HFF-Myc (cell line): ENCODE measurements around the gene BTNL9.

Experiments used
- DNase-seq: peaks from one replicate; pipeline ENCODE4 v3.0.0-alpha.2; 2011; ENCODE audit warnings: low read depth; ENCODE audit errors: extremely low read depth
- H3K4me3 ChIP-seq: replicated peaks from 2 replicates; pipeline ENCODE4 v1.5.1; 2011; ENCODE audit warnings: low read depth, mild to moderate bottlenecking, control low read depth, low read length
- TF ChIP-seq, protein P1 (sequence below): IDR thresholded peaks from 2 replicates; pipeline ENCODE4 v1.5.1; 2012; ENCODE audit warnings: mild to moderate bottlenecking, low read depth, low read length, control low read depth; ENCODE audit errors: missing control alignments

Gene BTNL9

GRCh38 chr5:181076920-181077319 is 36.9 kb downstream of the BTNL9 start:
- DNase-seq = no peak
- TF ChIP-seq, protein P1, sequence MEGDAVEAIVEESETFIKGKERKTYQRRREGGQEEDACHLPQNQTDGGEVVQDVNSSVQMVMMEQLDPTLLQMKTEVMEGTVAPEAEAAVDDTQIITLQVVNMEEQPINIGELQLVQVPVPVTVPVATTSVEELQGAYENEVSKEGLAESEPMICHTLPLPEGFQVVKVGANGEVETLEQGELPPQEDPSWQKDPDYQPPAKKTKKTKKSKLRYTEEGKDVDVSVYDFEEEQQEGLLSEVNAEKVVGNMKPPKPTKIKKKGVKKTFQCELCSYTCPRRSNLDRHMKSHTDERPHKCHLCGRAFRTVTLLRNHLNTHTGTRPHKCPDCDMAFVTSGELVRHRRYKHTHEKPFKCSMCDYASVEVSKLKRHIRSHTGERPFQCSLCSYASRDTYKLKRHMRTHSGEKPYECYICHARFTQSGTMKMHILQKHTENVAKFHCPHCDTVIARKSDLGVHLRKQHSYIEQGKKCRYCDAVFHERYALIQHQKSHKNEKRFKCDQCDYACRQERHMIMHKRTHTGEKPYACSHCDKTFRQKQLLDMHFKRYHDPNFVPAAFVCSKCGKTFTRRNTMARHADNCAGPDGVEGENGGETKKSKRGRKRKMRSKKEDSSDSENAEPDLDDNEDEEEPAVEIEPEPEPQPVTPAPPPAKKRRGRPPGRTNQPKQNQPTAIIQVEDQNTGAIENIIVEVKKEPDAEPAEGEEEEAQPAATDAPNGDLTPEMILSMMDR = no peak
- H3K4me3 ChIP-seq = no peak overlapping the region

DNA sequence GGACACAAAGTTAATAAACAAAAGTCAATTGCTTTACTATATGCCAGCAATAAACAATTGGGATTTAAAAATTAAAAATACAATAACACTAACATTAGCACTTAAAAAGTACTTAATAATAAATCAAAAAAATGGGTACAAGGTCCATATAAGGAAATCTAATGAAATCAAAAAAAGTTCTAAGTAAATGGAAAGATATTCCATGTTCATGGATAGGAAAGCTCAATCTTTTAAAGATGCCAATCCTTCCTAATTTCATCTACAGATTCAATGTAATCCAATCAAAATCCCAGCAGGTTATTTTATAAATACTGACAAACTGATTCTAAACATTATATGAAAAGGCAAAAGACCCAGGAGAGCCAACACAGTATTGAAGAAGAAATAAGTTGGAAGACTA is 41.9 kb downstream of the BTNL9 start:
- TF ChIP-seq, protein P1 = no peak
- H3K4me3 ChIP-seq = no peak overlapping the region
- DNase-seq = no peak

GRCh38 chr5:181084621-181085195 is 44.6 kb downstream of the BTNL9 start:
- H3K4me3 ChIP-seq = no peak overlapping the region
- TF ChIP-seq, protein P1 = no peak
- DNase-seq = no peak

GRCh38 chr5:181086026-181086883 is 46.2 kb downstream of the BTNL9 start:
- no peak overlapping the region for H3K4me3 ChIP-seq
- DNase-seq = no peak
- TF ChIP-seq, protein P1 = no peak

- H3K4me3 ChIP-seq = no peak overlapping the region
- TF ChIP-seq, protein P1 = no peak
- no peak for DNase-seq
Observed at GRCh38 chr5:181086884-181087205, 46.8 kb downstream of the BTNL9 start.

DNA sequence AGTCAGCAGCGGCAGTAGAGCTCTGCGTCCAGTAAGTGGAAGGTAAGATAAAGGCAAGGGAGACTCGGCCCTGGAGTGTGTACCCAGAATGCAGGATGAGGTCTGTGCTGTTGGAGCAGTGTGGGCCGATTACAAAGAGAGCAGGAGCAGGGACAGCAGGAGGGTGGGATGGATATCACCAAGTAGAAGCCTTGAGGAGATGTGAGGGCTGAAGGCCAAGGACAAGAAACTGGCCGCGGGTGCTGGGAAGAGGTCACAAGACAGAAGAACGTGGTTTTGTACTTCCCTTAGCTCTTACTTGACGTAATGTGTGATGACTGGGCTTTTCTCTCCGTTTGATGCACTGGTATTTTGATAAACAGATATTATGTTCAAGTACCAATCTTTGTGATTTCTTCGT is 47.2 kb downstream of the BTNL9 start:
- H3K4me3 ChIP-seq = no peak overlapping the region
- no peak for DNase-seq
- TF ChIP-seq, protein P1 = no peak

- TF ChIP-seq, protein P1 = peak; percentile 58
- no peak for DNase-seq
- no peak overlapping the region for H3K4me3 ChIP-seq
Observed at GRCh38 chr5:181088289-181088688, 48.2 kb downstream of the BTNL9 start.
